T-helper 1 cell (primary cell): ENCODE measurements around the gene MATN4.

ENCODE experiments used
- DNase-seq, 5 donors: peaks; one replicate each; pipeline ENCODE4 v3.0.0-alpha.2; 2012 to 2020

The MATN4 gene

DNA sequence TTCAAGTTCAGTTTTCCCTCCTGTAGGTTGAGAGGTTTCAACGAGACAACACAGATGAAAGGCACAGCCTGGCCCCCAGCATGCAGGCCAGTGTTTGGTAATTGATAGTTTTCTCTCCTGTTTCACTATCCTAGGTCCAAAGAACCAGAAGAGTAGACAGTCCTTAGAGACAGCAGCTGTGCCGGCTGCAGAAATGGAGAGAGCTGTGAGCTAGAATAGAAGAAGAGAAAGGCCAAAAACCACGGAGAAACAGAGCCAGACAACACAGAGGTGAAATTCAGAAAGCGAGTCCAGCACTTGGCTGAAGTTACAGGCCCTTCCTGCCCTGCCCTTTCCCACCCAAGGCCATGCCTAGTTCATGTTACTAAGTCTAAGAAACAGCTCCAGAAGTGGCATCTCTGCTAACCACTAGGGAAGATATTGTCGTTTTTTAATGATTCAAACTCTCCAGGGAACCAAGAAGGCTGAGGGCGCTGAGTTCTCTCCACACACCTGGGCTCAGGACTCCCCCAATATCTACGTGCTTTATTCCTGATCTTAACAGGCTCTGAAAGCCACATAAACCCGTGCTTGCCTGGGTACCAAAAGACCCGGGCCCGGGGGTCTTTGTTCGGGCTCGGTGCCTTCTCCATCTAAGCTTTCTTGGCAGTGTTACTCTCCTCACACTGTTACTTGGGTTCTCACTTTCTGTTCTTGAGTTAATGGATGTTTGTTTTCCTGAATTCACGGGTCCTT, 18.0 kb downstream of the MATN4 start:
- DNase-seq = no peak

- no peak for DNase-seq
Observed at GRCh38 chr20:45288860-45289259, 19.2 kb downstream of the MATN4 start.

GRCh38 chr20:45288376-45288775, 19.7 kb downstream of the MATN4 start:
- no peak for DNase-seq

DNA sequence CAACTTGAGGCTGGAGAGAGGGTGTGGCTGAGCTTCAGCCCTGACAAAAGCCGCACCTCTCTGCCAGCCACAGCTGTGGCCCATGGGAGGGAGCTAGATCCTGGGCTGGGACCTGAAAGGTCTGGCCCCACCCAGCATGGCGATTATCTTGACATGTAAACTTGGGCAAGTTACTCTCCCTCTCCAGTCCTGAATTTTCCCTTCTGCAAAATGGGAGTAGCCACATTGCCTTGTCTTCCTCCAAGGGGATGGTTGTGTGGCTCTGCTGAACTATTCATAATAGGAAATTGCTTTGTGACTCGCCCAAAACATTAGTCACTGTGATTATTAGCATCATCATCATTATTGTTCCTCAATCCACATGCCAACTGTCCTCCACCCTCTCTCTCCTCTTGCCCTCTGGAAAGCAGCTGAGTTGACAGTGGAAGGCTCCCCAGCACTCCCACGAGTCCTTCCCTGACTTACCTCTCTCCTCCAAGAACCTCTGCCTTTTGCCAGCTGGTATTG, 24.5 kb downstream of the MATN4 start:
- DNase-seq = no peak

GRCh38 chr20:45282700-45283550, 25.2 kb downstream of the MATN4 start:
- no peak for DNase-seq

GRCh38 chr20:45279992-45280391, 28.1 kb downstream of the MATN4 start:
- DNase-seq = no peak

DNA sequence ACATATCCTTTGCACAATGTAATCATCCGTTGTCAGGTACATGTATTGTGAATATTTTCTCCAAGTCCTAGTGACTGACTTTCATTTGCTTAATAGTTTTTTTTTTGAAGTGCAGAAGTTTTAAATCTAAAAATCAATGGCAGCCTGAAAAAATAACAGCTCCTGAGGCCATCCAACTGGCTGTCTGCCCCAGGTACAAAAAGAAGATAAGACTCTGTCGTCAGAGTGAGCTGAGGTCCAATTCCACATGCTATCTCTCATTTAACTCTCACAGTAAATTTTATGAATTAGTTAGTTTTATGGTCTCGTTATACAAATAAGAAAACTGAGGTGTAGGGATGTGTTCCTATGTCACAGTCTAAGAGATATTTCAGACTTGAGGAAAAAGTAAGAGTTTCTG, 32.8 kb downstream of the MATN4 start:
- DNase-seq = no peak

DNA sequence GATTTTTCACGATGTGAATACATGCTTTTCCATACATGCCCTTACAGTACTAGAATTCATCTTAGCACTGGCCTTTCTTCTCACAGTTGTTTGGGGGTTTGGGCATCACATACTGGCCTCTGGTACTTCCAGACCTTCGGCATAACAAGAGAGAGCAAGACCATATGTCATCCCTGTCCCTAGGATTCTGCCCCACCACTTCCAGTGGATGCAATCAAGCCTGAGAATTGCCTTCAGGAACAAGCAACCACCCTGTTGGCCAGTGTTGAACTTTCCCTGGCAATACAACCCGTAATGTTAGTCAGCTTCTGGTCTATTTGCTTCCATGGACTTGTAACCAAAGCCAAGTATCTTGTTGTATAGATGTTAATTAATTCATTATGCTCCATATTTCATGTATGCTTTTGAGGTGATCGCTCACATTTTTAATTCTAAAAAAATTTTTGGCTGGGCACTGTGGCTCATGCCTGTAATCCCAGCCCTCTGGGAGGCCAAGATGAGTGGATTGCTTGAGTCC, 38.3 kb downstream of the MATN4 start:
- DNase-seq = no peak

DNA sequence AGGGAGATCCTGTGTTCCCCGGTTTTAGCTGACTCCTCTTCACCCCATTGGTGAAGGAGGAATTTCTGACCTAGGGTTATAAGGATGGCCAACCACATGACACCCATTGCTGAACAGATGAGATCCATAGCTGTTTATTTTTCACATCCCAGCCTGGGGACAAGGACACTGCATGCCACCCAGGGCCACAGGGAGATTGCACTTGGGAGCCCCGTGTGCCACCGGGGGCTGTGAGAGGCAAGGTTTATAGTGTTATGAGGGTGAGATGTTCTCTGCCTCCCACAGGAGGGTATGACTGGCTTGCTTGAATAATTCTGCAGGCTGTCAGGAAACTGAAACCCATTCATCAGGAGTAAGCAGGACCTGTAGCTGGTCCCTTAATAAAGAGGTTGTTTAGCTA, 39.0 kb downstream of the MATN4 start:
- no peak for DNase-seq

DNA sequence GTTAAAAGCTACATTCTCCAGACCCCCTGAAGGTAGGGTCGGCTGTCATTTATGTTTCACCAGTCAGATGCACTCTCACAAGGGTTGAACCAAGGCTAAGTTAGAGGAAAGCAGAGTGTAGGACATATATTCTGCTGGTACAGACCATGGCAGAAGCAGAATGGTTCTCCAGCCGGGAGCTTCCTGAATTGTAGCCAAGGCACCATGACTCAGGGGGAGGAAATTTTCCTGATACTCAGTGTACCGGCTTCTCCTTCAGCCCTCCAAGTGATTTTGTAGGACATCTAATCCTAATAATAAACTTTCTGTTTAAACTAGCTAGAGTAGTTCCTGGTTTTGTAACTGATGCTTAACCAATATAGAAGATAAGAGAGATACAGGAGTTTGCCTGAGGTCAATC, 39.6 kb downstream of the MATN4 start:
- no peak for DNase-seq

DNA sequence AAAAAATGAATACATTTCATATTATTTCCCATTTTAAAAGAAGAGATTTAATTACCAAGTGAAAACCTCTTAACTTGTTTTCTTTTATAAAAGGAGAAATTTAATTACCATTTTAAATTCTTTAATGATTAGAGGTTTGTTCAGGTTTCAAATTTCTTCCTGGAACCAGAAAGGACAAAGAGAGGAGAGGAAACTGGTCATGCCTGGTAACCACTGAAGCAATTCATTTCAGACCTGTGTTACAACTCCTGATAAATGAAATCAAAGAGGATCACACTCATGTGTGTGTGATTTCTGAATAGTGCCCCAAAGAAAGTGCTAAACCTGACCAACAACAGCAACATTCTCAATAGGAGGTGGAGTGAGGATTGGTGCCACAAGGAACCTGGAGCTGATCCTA, 41.1 kb downstream of the MATN4 start:
- DNase-seq = no peak

GRCh38 chr20:45263556-45264266, 44.4 kb downstream of the MATN4 start:
- DNase-seq = no peak

GRCh38 chr20:45258664-45259063, 49.4 kb downstream of the MATN4 start:
- no peak for DNase-seq

DNA sequence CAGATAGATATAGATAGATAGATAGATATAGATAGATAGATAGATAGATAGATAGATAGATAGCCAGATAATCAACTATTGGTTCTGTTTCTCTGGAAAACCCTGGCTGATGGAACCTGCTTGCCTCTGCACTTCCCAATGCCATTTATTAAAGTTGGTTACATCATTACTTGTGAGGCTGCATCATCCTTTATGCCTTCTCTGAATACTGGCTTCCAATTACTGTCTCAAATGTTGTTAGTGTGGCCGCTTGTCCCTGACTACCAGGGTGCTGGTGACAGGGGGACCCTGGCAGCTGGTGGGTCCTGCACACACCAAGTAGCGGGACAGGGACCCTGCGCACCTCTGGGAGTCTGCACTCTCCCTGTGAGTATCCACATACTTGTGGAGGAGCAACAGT, 49.8 kb downstream of the MATN4 start:
- no peak for DNase-seq

DNA sequence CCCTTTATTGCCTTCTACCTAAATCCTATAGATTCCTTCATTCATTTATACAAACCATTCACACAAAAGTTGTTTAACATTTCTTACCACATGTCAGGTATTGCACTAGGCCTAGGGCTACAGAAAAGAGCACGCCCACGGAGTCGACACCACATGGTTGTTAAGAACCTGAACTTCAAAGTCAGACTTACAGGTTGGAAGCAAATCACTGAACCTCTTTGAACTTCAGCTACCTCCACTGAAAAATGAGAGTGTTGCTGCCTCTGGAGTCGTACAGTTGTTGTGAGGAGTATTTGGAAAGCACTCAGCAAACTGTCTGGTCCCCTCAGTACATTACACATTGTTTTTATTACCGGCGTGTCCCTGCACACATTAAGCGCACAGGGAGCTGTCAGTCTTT, 50.4 kb downstream of the MATN4 start:
- DNase-seq = no peak

- DNase-seq = no peak
Observed at GRCh38 chr20:45257161-45257560, 50.9 kb downstream of the MATN4 start.

GRCh38 chr20:45254383-45255262, 53.5 kb downstream of the MATN4 start, which contains the start of gene SLPI:
SLPI (minus strand) TSS chr20:45254564; CDS start chr20:45254543, 21 bp downstream.
- peak in 1 of 5 donors; percentile 57 for DNase-seq

- no peak for DNase-seq
Observed at GRCh38 chr20:45253261-45253660, 54.8 kb downstream of the MATN4 start.

DNA sequence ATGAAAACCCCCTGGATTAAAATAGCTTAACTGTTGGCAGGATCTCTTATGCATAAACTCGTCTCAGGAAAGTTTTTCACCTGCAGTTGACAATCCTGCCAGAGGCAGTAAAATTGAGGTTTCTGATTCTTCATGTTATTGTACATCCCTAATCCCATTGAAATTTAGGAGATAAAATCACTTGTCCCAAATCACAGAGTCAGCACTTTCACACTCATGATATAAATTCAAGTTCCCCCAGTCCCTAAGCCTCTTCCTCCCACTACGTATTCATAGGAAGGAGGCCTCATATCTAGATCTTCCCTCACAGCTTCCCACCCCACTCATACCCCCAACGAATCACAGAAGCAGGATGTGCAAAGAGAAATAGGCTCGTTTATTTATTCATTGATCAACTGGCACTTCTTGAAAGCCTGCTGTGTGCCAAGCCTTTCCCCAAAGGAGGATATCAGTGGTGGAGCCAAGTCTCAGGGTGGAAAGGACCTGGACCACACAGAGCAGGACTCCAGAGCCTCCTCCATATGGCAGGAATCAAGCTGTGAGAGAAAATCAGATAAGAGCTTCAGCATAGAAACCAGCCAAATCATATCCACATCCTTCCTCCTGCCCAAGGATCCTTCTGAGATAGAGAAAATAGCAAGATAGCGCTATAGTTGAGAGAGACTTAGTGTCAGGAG, 56.1 kb downstream of the MATN4 start:
- no peak for DNase-seq

GRCh38 chr20:45248609-45249008, 59.5 kb downstream of the MATN4 start:
- no peak for DNase-seq

GRCh38 chr20:45247865-45248264, 60.2 kb downstream of the MATN4 start:
- DNase-seq = no peak
